K562 (cell line): ENCODE measurements around the gene SYCN. TPM values are rescaled to one million over a fixed set of nuclear protein-coding genes. Genes with fewer than 3 reads are reported as not detected.

Source experiments
- BMI1 ChIP-seq: fragments of 150-350 bp; IDR thresholded peaks from 2 replicates; pipeline ENCODE4 v1.6.1; 2014; ENCODE audit warnings: low read length
- BRD9 ChIP-seq: fragments of 450-650 bp; IDR thresholded peaks from 2 replicates; pipeline ENCODE4 v1.6.1; 2018; ENCODE audit warnings: low read depth; ENCODE audit not compliant: partially characterized antibody
- CTBP1 ChIP-seq: fragments of 450-650 bp; IDR thresholded peaks from 2 replicates; pipeline ENCODE4 v1.6.1; 2016; ENCODE audit warnings: borderline replicate concordance
- GABPB1 ChIP-seq: sonication (generic); formaldehyde crosslinking; IDR thresholded peaks from 2 replicates; pipeline ENCODE4 v1.8.0; 2022; ENCODE audit warnings: mild to moderate bottlenecking, missing genetic modification reagents
- HDAC2 ChIP-seq: fragments of 450-650 bp; IDR thresholded peaks from 2 replicates; pipeline ENCODE4 v1.6.1; 2016; ENCODE audit warnings: mild to moderate bottlenecking
- MECOM ChIP-seq: fragments of 250-450 bp; sonication (Bioruptor Pico); IDR thresholded peaks from 2 replicates; pipeline ENCODE4 v1.8.0; 2022; ENCODE audit warnings: inconsistent platforms
- PYGO2 ChIP-seq: fragments of 450-650 bp; IDR thresholded peaks from 2 replicates; pipeline ENCODE4 v1.6.1; 2016; ENCODE audit warnings: mild to moderate bottlenecking, missing genetic modification characterization, moderate library complexity, missing compliant biosample characterization
- SMARCA5 ChIP-seq: fragments of 450-650 bp; IDR thresholded peaks from 2 replicates; pipeline ENCODE4 v1.6.1; 2016
- SREBF2 ChIP-seq: sonication (generic); formaldehyde crosslinking; IDR thresholded peaks from 2 replicates; pipeline ENCODE4 v1.4.0; 2020; ENCODE audit warnings: mild to moderate bottlenecking, missing genetic modification reagents
- polyA plus RNA-seq, 8 experiments: library from polyadenylated mRNA; depleted of rRNA in 4 of 8; stranded (reverse) in 5 of 8; unstranded in 3 of 8; fragments of >200 nt; fragmentation: Nextera tagmentation in 2 of 8; fragmentation: Illumina TruSeq in 1 of 8; extraction: Ambion mirVana in 2 of 8; extraction: Trizol in 1 of 8; gene quantifications; 2 replicates each; pipeline versions ENCODE4 v1.2.1 to v1.2.3, GENCODE V29; 2011 to 2014; ENCODE audit warnings: inconsistent platforms in 1 of 8, missing spikeins in 1 of 8
- total RNA-seq, 7 experiments: library from RNA; depleted of rRNA in 6 of 7; stranded (reverse); fragments of >200 nt in 6 of 7; fragmentation: Illumina TruSeq in 2 of 7; extraction: Trizol in 2 of 7; gene quantifications; 2 replicates each; pipeline versions ENCODE4 v1.2.1 to v1.2.3, GENCODE V29; 2011 to 2021; ENCODE audit warnings: low replicate concordance in 1 of 7
- TF ChIP-seq, protein P1 (sequence below): fragments of 450-650 bp; formaldehyde crosslinking; IDR thresholded peaks from 2 replicates; pipeline ENCODE4 v1.4.0; 2020; ENCODE audit warnings: mild to moderate bottlenecking, moderate library complexity
- TF ChIP-seq, protein P2 (sequence below): fragments of 200-800 bp; sonication (Bioruptor generic); IDR thresholded peaks from 2 replicates; pipeline ENCODE4 v1.6.1; 2017; ENCODE audit warnings: missing genetic modification characterization, missing compliant biosample characterization
- TF ChIP-seq, protein P3 (sequence below): fragments of 450-650 bp; IDR thresholded peaks from 2 replicates; pipeline ENCODE4 v1.6.1; 2016; ENCODE audit warnings: antibody characterized with exemption
- TF ChIP-seq, protein P4 (sequence below), 2 experiments: fragments of 450-650 bp in 1 of 2; sonication (generic) in 1 of 2; formaldehyde crosslinking in 1 of 2; IDR thresholded peaks; 2 replicates each; pipeline versions ENCODE4 v1.7.1 to v1.9.0; 2016 to 2022; ENCODE audit warnings: inconsistent platforms in 1 of 2, mild to moderate bottlenecking in 1 of 2, missing genetic modification reagents in 1 of 2
- TF ChIP-seq, protein P5 (sequence below): sonication (generic); formaldehyde crosslinking; IDR thresholded peaks from 2 replicates; pipeline ENCODE4 v1.8.1; 2023; ENCODE audit warnings: mild to moderate bottlenecking, missing genetic modification reagents

Gene SYCN
- total and polyA plus RNA-seq, 9 of the 15 experiments (the other 6 are each of a cell fraction or from before 2014, with no cell fraction given) = not detected

DNA sequence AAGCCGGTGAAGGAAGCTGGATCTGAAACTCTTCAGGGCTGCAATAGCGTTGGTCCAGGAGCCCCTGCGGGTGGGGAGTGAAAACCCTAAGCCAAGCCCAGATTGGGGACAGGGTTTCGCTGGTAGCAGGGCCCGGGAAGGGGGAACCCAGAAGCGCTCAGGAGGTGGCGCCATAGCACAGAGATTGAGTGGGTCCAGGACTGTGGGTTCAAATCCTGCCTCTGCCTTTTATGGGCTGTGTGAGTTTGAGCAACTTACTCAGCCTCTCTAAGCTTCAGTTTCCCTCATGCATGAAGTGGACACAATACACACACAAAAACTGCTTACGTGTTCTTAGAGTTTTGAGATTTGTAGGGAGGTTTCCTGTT lies 8.3 kb upstream of the SYCN start (continued):
- TF ChIP-seq CTBP1 (0 out of 2 replicates have a peak, but pooled peaks have one; percentile 62), GABPB1 (CRISPR knock-in tag) (0 out of 2 replicates have a peak, but pooled peaks have one; percentile 40), PYGO2 (no peak), BRD9 (no peak), HDAC2 (peak; percentile 48; the same call in 1 of the 2 replicates), BMI1 (no peak), SMARCA5 (peak; percentile 74; the same call in 1 of the 2 replicates), SREBF2 (no peak), MECOM (CRISPR knock-in tag) (no peak)
- TF ChIP-seq, protein P1, sequence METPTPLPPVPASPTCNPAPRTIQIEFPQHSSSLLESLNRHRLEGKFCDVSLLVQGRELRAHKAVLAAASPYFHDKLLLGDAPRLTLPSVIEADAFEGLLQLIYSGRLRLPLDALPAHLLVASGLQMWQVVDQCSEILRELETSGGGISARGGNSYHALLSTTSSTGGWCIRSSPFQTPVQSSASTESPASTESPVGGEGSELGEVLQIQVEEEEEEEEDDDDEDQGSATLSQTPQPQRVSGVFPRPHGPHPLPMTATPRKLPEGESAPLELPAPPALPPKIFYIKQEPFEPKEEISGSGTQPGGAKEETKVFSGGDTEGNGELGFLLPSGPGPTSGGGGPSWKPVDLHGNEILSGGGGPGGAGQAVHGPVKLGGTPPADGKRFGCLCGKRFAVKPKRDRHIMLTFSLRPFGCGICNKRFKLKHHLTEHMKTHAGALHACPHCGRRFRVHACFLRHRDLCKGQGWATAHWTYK = no peak
- TF ChIP-seq, protein P2, sequence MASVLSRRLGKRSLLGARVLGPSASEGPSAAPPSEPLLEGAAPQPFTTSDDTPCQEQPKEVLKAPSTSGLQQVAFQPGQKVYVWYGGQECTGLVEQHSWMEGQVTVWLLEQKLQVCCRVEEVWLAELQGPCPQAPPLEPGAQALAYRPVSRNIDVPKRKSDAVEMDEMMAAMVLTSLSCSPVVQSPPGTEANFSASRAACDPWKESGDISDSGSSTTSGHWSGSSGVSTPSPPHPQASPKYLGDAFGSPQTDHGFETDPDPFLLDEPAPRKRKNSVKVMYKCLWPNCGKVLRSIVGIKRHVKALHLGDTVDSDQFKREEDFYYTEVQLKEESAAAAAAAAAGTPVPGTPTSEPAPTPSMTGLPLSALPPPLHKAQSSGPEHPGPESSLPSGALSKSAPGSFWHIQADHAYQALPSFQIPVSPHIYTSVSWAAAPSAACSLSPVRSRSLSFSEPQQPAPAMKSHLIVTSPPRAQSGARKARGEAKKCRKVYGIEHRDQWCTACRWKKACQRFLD (CRISPR knock-in tag) = no peak
- TF ChIP-seq, protein P3, sequence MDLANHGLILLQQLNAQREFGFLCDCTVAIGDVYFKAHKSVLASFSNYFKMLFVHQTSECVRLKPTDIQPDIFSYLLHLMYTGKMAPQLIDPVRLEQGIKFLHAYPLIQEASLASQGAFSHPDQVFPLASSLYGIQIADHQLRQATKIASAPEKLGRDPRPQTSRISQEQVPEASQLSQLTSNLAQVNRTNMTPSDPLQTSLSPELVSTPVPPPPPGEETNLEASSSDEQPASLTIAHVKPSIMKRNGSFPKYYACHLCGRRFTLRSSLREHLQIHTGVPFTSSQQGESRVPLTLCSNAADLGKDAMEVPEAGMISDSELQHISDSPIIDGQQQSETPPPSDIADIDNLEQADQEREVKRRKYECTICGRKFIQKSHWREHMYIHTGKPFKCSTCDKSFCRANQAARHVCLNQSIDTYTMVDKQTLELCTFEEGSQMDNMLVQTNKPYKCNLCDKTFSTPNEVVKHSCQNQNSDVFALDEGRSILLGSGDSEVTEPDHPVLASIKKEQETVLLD = no peak
- TF ChIP-seq, protein P4, sequence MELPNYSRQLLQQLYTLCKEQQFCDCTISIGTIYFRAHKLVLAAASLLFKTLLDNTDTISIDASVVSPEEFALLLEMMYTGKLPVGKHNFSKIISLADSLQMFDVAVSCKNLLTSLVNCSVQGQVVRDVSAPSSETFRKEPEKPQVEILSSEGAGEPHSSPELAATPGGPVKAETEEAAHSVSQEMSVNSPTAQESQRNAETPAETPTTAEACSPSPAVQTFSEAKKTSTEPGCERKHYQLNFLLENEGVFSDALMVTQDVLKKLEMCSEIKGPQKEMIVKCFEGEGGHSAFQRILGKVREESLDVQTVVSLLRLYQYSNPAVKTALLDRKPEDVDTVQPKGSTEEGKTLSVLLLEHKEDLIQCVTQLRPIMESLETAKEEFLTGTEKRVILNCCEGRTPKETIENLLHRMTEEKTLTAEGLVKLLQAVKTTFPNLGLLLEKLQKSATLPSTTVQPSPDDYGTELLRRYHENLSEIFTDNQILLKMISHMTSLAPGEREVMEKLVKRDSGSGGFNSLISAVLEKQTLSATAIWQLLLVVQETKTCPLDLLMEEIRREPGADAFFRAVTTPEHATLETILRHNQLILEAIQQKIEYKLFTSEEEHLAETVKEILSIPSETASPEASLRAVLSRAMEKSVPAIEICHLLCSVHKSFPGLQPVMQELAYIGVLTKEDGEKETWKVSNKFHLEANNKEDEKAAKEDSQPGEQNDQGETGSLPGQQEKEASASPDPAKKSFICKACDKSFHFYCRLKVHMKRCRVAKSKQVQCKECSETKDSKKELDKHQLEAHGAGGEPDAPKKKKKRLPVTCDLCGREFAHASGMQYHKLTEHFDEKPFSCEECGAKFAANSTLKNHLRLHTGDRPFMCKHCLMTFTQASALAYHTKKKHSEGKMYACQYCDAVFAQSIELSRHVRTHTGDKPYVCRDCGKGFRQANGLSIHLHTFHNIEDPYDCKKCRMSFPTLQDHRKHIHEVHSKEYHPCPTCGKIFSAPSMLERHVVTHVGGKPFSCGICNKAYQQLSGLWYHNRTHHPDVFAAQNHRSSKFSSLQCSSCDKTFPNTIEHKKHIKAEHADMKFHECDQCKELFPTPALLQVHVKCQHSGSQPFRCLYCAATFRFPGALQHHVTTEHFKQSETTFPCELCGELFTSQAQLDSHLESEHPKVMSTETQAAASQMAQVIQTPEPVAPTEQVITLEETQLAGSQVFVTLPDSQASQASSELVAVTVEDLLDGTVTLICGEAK (IDR thresholded peaks at IDR 0.05) = no peak
- TF ChIP-seq, protein P4 (CRISPR knock-in tag; IDR thresholded peaks at IDR 0.05) = no peak
- TF ChIP-seq, protein P5, sequence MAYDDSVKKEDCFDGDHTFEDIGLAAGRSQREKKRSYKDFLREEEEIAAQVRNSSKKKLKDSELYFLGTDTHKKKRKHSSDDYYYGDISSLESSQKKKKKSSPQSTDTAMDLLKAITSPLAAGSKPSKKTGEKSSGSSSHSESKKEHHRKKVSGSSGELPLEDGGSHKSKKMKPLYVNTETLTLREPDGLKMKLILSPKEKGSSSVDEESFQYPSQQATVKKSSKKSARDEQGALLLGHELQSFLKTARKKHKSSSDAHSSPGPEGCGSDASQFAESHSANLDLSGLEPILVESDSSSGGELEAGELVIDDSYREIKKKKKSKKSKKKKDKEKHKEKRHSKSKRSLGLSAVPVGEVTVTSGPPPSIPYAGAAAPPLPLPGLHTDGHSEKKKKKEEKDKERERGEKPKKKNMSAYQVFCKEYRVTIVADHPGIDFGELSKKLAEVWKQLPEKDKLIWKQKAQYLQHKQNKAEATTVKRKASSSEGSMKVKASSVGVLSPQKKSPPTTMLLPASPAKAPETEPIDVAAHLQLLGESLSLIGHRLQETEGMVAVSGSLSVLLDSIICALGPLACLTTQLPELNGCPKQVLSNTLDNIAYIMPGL (CRISPR knock-in tag) = no peak
